NB4 (cell line): ENCODE measurements around the gene RCAN2.

Experiments
- DNase-seq: peaks from one replicate; pipeline ENCODE4 v3.0.0; 2010; ENCODE audit warnings: low read depth
- H3K4me3 ChIP-seq: one replicate; pipeline ENCODE4 v1.5.1; 2011; ENCODE audit warnings: mild to moderate bottlenecking, low read depth, low read length, moderate library complexity
- CTCF ChIP-seq: IDR thresholded peaks from one replicate; pipeline ENCODE4 v1.5.1; 2012; ENCODE audit warnings: low read depth, low read length
- MAX ChIP-seq: IDR thresholded peaks from 2 replicates; pipeline ENCODE4 v1.6.1; 2011; ENCODE audit warnings: low read depth, low read length
- MYC ChIP-seq: IDR thresholded peaks from 2 replicates; pipeline ENCODE4 v1.6.1; 2011; ENCODE audit warnings: low read depth, low read length
- POLR2A ChIP-seq: IDR thresholded peaks from 2 replicates; pipeline ENCODE4 v1.6.1; 2011; ENCODE audit warnings: mild to moderate bottlenecking; ENCODE audit not compliant: insufficient read length; ENCODE audit errors: extremely low read depth

RCAN2 gene

GRCh38 chr6:46218457-46218856, 272.8 kb downstream of the RCAN2 start:
- TF ChIP-seq MAX (no peak), POLR2A (no peak), CTCF (no peak), MYC (no peak)
- no peak overlapping the region for H3K4me3 ChIP-seq
- no peak for DNase-seq

- no peak overlapping the region for H3K4me3 ChIP-seq
- TF ChIP-seq MYC (no peak), CTCF (no peak), MAX (no peak), POLR2A (no peak)
- peak; percentile 20 for DNase-seq
Measured at GRCh38 chr6:46217671-46218131, 273.5 kb downstream of the RCAN2 start.

DNA sequence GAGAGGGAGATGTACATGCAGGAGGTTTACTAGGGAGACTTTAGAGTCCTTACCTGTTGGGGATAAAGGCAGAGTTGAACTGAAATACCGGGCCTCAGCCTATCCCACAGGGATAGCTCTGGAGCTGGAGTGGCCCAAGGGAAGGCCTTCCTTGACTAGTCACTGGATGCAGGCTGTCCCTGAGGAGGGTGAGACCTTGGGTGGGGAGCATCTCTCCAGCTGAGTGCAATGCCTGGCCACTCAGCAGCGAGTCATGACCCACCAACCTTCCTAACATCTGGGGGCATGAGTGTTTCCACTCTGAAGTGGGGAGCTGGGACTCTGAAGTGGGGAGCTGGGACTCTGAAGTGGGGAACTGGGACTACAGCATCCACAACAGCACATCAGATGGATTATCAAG, 274.4 kb downstream of the RCAN2 start:
- H3K4me3 ChIP-seq, result no peak overlapping the region
- TF ChIP-seq MAX (no peak), MYC (no peak), POLR2A (no peak), CTCF (no peak)
- DNase-seq, result no peak

DNA sequence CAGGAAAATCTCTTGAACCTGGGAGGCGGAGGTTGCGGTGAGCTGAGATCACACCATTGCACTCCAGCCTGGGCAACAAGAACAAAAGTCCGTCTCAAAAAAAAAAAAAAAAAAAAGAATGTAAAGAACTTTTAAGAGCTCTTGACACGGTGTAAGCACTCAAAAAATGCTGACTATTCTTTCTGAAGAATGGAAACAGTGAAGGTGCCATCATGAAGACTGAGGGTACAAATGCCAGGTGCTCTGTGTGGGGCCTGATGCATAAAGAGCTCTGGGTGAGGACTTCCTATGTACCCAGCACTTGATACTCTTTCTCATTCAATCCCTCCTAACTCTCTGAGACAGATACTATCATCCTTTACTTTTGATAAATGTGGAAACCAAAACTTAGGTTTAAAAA, 275.5 kb downstream of the RCAN2 start:
- no peak overlapping the region for H3K4me3 ChIP-seq
- no peak for TF ChIP-seq CTCF
- TF ChIP-seq POLR2A, result no peak
- no peak for TF ChIP-seq MAX
- no peak for TF ChIP-seq MYC
- no peak for DNase-seq

DNA sequence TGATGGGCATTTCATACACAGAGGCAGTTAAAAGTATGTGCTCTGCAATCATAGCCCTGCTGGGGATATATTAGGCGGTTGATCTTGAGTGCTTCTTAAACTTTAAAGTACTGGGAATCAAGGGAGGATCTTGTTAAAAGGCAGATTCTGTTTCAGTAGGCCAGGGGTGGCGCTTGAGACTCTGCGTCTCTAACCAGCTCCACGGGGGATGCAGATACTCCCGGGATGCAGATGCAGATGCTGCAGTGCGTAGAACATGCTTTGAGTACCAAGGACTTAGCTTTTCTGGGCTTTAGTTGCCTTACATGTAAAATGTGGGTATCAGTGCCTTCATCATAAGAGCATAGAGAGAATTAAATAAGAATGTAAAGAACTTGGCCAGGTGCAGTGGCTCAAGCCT, 276.0 kb downstream of the RCAN2 start:
- no peak overlapping the region for H3K4me3 ChIP-seq
- DNase-seq, result no peak
- TF ChIP-seq MAX, result no peak
- no peak for TF ChIP-seq MYC
- TF ChIP-seq CTCF, result no peak
- TF ChIP-seq POLR2A, result no peak

DNA sequence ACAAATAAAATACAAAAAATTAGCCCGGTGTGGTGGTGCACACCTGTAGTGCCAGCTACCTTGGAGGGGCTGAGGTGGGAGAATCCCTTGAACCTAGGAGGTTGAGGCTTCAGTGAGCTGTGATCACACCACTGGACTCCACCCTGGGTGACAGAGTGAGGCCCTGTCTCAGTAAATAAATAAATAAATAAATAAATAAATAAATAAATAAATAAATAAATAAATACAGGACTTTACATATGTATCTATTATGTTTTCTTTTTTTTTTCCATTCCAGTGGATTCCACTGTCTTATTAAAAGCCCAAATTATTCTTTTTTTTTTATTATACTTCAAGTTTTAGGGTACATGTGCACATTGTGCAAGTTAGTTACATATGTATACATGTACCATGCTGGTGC, 279.3 kb downstream of the RCAN2 start:
- no peak overlapping the region for H3K4me3 ChIP-seq
- DNase-seq, result no peak
- TF ChIP-seq POLR2A (no peak), MAX (no peak), CTCF (no peak), MYC (no peak)
